ENCODE measurements around the gene PSENEN.

- TF ChIP-seq EZH2 (IDR thresholded peaks at IDR 0.05; ENCODE audit: low read length, missing control alignments) = no peak
- TF ChIP-seq, protein P1, sequence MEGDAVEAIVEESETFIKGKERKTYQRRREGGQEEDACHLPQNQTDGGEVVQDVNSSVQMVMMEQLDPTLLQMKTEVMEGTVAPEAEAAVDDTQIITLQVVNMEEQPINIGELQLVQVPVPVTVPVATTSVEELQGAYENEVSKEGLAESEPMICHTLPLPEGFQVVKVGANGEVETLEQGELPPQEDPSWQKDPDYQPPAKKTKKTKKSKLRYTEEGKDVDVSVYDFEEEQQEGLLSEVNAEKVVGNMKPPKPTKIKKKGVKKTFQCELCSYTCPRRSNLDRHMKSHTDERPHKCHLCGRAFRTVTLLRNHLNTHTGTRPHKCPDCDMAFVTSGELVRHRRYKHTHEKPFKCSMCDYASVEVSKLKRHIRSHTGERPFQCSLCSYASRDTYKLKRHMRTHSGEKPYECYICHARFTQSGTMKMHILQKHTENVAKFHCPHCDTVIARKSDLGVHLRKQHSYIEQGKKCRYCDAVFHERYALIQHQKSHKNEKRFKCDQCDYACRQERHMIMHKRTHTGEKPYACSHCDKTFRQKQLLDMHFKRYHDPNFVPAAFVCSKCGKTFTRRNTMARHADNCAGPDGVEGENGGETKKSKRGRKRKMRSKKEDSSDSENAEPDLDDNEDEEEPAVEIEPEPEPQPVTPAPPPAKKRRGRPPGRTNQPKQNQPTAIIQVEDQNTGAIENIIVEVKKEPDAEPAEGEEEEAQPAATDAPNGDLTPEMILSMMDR (conservative IDR thresholded peaks at IDR 0.05 in 1 of 2, IDR thresholded peaks at IDR 0.05 in 1 of 2; ENCODE audit: low read depth in 1 of 2, low read length in 2 of 2) = no peak
These were observed 10.6 kb upstream of the PSENEN start for GRCh38 chr19:35734889-35735288.

All from fibroblast of lung (primary cell).